OCI-LY1 (cell line): ENCODE data around the gene HLA-F.

Experiments used
- CTCF ChIP-seq: fragments of 200-600 bp; sonication (generic), shearing (Covaris generic); IDR thresholded peaks from 2 replicates; pipeline ENCODE4 v1.5.1; 2017; ENCODE audit warnings: mild to moderate bottlenecking, antibody characterized with exemption, low read length, moderate library complexity, mixed read lengths
- EZH2 ChIP-seq: fragments of 200-600 bp; sonication (generic), shearing (Covaris generic); IDR thresholded peaks from 2 replicates; pipeline ENCODE4 v1.8.0; 2017; ENCODE audit warnings: borderline replicate concordance, mixed run types, mild to moderate bottlenecking, antibody characterized with exemption, low read length, moderate library complexity, mixed read lengths

DNA sequence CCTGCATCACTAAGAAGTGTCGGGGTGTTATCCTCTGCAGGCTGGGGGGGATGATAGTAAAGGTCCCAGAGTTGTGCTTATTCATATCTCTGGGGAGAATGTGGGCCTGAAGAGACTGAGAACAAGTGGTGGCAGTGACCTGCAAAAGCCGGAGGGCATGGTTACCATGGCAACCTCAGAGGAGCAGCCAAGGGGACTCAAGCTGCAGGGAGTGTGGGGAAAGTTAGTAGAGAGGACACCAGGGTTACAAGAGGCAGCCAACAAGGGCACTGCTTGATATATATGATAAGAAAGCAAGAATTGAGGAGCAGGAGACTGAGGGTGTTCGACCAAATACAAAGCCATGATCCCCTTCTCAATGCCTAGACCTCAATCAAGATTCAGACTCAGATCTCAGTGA is 46.1 kb downstream of the HLA-F start:
- no peak for TF ChIP-seq CTCF
- TF ChIP-seq EZH2, result no peak
